GM23248 (cell line): ENCODE data around the gene SEMA6A.

Source experiments
- EZH2 ChIP-seq: fragments of 200-600 bp; sonication (generic); IDR thresholded peaks from 2 replicates; pipeline ENCODE4 v1.6.1; 2018; ENCODE audit warnings: antibody characterized with exemption, mild to moderate bottlenecking; ENCODE audit not compliant: insufficient read depth, poor library complexity, severe bottlenecking
- EZH2phosphoT487 ChIP-seq: fragments of 200-600 bp; sonication (generic); IDR thresholded peaks from 2 replicates; pipeline ENCODE4 v1.6.1; 2018; ENCODE audit warnings: antibody characterized with exemption, moderate library complexity, mild to moderate bottlenecking, low read depth; ENCODE audit not compliant: insufficient read depth

DNA sequence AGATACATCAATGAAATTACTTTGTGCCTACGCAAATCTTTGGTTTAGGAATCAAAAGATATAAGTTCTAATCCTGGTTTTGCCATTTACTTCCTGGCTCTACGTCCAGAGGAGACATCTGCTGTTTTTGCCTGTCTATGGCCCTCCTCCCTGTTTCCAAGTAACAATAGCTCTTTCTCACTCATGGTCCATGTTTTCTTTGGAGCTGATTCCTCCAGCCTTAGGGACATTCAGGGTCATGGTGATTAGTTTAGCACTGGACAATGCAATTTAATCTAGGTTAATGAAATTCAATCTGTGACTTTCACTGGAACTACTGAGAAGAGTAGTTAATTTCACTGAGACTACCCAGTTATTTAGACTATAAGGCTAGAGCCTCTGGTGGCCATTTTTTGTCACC is 170.6 kb downstream of the SEMA6A start:
- TF ChIP-seq EZH2: no peak
- no peak for TF ChIP-seq EZH2phosphoT487
